ENCODE data around the gene SLC16A4. TPM values are rescaled to one million over a fixed set of nuclear protein-coding genes. Genes with fewer than 3 reads are reported as not detected.

SLC16A4 gene
- total and polyA plus RNA-seq, 10 of the 15 experiments (the other 5 are each of a cell fraction or from before 2014, with no cell fraction given) = 0.13 to 2.2 (median 0.26) TPM; not detected in 1

- TF ChIP-seq SREBF1 (IDR thresholded peaks at IDR 0.05; ENCODE audit: low read length) (no peak), ZBTB4 (CRISPR knock-in tag; IDR thresholded peaks at IDR 0.05) (no peak), YBX1 (IDR thresholded peaks at IDR 0.05) (no peak), BRCA1 (IDR thresholded peaks at IDR 0.05; ENCODE audit: low read depth, low read length) (no peak), STAT1 (conservative IDR thresholded peaks at IDR 0.05) (peak; percentile 71; the same call in 1 of the 2 replicates), HCFC1 (IDR thresholded peaks at IDR 0.05; ENCODE audit: low read length) (no peak; the same call in none of the 2 replicates), HDAC6 (IDR thresholded peaks at IDR 0.05; ENCODE audit: unreplicated experiment) (no peak), LARP7 (IDR thresholded peaks at IDR 0.05) (peak; percentile 83), SRF (IDR thresholded peaks at IDR 0.05; ENCODE audit: low read depth in 2 of 2, low read length in 2 of 2) (no peak), RFX5 (IDR thresholded peaks at IDR 0.05; ENCODE audit: low read depth, low read length) (no peak), KDM1A (IDR thresholded peaks at IDR 0.05; ENCODE audit: borderline replicate concordance) (no peak), POLR2AphosphoS5 (IDR thresholded peaks at IDR 0.05; ENCODE audit: low read length) (peak; percentile 94), YY1 (IDR thresholded peaks at IDR 0.05; ENCODE audit: low read depth, low read length) (peak; percentile 99), E2F4 (IDR thresholded peaks at IDR 0.05; ENCODE audit: low read depth, low read length) (peak; percentile 19; the same call in 1 of the 2 replicates), SMC3 (IDR thresholded peaks at IDR 0.05; ENCODE audit: borderline replicate concordance, low read length) (no peak), POU2F2 (IDR thresholded peaks at IDR 0.05; ENCODE audit: borderline replicate concordance, low read depth, low read length) (no peak; the same call in 2 of the 3 replicates), PAX5 (IDR thresholded peaks at IDR 0.05; ENCODE audit: borderline replicate concordance, low read depth, low read length) (peak; percentile 66; the same call in 1 of the 2 replicates), CBFB (IDR thresholded peaks at IDR 0.05; ENCODE audit: low read depth) (no peak; the same call in 1 of the 2 replicates), EGR1 (IDR thresholded peaks at IDR 0.05; ENCODE audit: borderline replicate concordance in 1 of 2, low read depth in 2 of 2, low read length in 2 of 2) (no peak), JUND (IDR thresholded peaks at IDR 0.05; ENCODE audit: low read depth, low read length) (no peak), BHLHE40 (IDR thresholded peaks at IDR 0.05; ENCODE audit: borderline replicate concordance in 1 of 2, low read depth in 2 of 2, low read length in 1 of 2) (peak; percentile 78 to 89), NFIC (IDR thresholded peaks at IDR 0.05; ENCODE audit: low read depth, low read length) (no peak), ATF3 (IDR thresholded peaks at IDR 0.05; ENCODE audit: borderline replicate concordance, extremely low read depth, low read depth, low read length) (no peak), ZSCAN29 (IDR thresholded peaks at IDR 0.05) (no peak), TCF7 (IDR thresholded peaks at IDR 0.05; ENCODE audit: borderline replicate concordance) (0 out of 2 replicates have a peak, but pooled peaks have one; percentile 1), NR2C1 (IDR thresholded peaks at IDR 0.05) (no peak), TCF12 (IDR thresholded peaks at IDR 0.05; ENCODE audit: low read depth, low read length) (0 out of 2 replicates have a peak, but pooled peaks have one; percentile 12), SUZ12 (IDR thresholded peaks at IDR 0.05; ENCODE audit: unreplicated experiment) (no peak)
These were observed 51.2 kb downstream of the SLC16A4 start (continued) for GRCh38 chr1:110339407-110340206.
